Measurements from ENCODE around the gene MT1G. TPM values are rescaled to one million over a fixed set of nuclear protein-coding genes. Genes with fewer than 3 reads are reported as not detected.

The MT1G gene
- total RNA-seq (2022; extraction: Qiagen RNA extraction), result not detected in 5 replicates

GRCh38 chr16:56667581-56668571, at the start of gene MT1G:
MT1G (minus strand) TSS chr16:56668065; CDS start chr16:56667993, 72 bp downstream.

DNA sequence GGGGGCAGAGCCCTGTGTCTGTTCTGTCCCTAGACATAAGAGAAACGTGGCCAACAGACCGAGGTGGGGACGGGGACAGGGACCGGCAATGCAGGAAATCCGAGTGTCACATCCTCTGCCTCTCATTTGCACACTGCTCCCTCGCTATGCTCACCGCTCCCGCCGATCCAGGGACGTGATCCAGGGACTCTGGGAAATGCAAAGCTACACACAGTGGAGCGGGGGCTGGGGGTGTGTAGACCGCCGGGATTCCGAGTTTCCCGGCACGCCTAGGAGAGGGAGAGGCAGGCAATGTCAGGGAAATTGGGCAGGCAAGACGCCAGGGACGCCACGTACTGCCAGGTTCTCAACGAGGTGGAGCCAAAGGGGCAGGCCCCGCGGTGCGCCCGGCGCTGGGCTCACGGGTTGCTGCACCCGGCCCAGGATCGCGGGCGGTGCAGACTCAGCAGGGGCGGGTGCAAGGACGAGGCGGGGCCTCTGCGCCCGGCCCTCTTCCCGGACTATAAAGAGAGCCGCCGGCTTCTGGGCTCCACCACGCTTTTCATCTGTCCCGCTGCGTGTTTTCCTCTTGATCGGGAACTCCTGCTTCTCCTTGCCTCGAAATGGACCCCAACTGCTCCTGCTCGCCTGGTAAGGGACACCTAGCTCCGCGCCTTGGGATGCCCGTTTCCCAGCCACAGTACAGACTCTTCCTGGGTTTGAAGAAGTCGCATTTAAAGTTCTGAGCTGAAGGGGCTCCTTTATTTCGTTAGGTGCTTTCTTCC, 14.3 kb upstream of the MT1G start, which contains the start of gene MT1X:
Gene MT1X, plus strand, starts transcription at position 532 of the 764 bp plus-strand sequence. Its CDS starts 71 bp downstream, at position 603.

DNA sequence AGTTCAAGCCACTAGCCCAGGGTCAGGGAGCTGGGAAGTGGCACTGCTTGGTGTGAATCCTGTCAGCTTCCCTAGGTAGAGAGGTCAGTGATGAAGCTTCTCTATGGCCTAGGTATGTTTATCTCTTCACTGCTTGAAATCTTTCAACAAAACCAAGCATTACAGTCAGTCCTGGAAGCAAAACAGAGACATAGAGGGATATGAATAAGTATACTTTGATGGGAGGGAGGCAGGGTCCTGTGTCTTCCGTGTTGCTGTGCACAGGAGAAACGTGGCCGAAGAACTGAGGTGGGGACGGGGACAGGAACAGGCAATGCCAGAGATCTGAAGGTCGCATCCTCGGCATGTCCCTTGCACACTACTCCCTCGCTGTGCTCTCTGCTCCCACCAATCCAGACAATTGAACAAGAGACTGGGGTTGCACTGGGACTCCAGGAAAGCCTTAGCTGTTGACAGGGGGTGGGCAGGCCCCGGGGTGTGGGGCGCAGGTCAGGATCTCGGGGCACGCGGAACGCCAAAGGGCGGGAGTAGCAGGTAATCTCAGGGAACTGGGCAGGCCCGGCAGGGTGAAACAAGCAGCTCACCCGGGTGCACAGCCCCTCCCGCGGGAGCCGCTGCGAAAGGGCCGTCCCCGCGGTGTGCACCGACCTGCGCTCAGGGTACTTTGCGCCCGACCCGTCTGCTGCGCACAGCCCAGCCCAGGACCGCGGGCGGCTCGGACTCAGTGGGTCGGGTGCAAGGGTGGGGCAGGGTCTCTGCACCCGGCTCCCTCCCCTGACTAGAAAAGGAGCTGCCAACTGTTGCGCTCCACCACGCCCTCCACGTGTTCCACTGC, 1.4 kb upstream of the MT1G start, which contains the start of gene MT1H:
Gene MT1H, plus strand, starts transcription at position 810 of the 835 bp plus-strand sequence. CDS start 71 bp downstream, outside the sequence.

GRCh38 chr16:56657555-56658326, 10.1 kb downstream of the MT1G start, which contains the start of gene MT1F:
MT1F (plus strand) TSS chr16:56657959; CDS start chr16:56658059, 100 bp downstream.

DNA sequence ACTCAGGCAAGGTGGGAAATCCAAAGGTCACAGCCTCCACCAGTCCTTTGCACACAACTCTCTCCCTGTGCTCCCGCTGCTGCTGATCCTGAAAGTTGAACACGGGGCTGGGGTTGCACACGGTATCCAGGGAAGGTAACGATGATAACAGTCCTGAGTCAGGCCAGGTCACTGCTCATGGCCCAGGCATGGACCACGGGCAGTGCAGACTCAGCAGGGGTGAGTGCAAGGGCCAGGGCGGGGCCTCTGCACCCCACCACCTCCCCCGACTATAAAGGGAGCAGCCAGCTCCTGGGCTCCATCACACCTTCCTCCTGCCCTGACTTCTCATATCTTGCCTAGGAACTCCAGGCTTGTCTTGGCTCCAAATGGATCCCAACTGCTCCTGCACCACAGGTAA, 16.3 kb downstream of the MT1G start, which contains the start of gene MT1B:
Gene MT1B, plus strand, starts transcription at position 301 of the 400 bp plus-strand sequence. Its CDS starts 68 bp downstream, at position 369.

GRCh38 chr16:56637814-56638750, 29.8 kb downstream of the MT1G start, which contains the start of gene MT1A:
MT1A (plus strand) TSS chr16:56638666; CDS start chr16:56638739, 73 bp downstream.

DNA sequence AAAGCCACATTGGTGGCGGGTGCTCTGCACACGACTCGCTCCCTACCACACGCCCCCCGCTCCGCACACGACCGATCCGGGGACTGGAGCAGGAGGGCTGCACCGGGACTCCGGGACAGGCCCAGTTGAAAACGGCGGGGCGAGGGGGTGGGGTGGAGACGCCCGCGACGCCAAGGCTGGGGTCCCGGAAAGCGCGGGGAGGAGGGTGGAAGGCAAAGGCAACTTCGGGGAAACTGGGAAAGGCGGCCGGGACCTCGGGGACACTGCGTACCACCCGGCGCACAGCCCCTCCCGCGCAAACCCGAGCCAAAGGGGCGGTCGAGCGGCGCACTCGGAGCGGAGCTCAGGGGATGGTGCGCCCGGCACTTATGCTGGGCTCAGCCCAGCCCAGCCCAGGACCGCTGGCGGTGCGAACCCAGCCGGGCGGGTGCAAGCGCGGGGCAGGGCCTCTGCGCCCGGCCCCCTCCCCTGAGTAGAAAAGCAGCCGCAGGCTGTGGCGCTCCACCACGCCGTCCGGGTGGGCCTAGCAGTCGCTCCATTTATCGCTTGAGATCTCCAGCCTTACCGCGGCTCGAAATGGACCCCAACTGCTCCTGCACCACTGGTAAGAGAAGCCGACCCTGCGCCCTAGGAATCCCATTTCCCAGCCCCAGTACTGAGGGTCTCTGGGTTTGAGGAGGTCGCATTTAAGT, 35.6 kb downstream of the MT1G start, which contains the start of gene MT1M:
Gene MT1M, plus strand, starts transcription at position 504 of the 692 bp plus-strand sequence. Its CDS starts 73 bp downstream, at position 577.

GRCh38 chr16:56625140-56625942, 42.5 kb downstream of the MT1G start, which contains the start of gene MT1E:
MT1E (plus strand) TSS chr16:56625781; CDS start chr16:56625852, 71 bp downstream.

Other genes with a start within 250 kb of the MT1G start
- 60.1 to 73.6 TPM (median 67.2 TPM) in 5 replicates for gene AMFR, start 242.5 kb downstream of the MT1G start, total RNA-seq (2022; extraction: Qiagen RNA extraction)
- 99.1 to 127 TPM (median 121 TPM) in 5 replicates for gene NUDT21, start 216.7 kb downstream of the MT1G start, total RNA-seq (2022; extraction: Qiagen RNA extraction)
- gene OGFOD1, start 216.5 kb downstream of the MT1G start, total RNA-seq (2022; extraction: Qiagen RNA extraction), result 66.1 to 90.4 TPM (median 77.6 TPM) in 5 replicates
- 16.4 to 24.9 TPM (median 21.6 TPM) in 5 replicates for gene BBS2, start 148.0 kb downstream of the MT1G start, total RNA-seq (2022; extraction: Qiagen RNA extraction)
- gene MT4, start 103.0 kb downstream of the MT1G start, total RNA-seq (2022; extraction: Qiagen RNA extraction), result not detected in 5 replicates
- 0.29 to 0.64 TPM (median 0.48 TPM) in 3 of 5 replicates, not detected in the others for gene MT3, start 78.5 kb downstream of the MT1G start, total RNA-seq (2022; extraction: Qiagen RNA extraction)
- 1,681 to 2,830 TPM (median 2,314 TPM) in 5 replicates for gene MT2A, start 59.5 kb downstream of the MT1G start, total RNA-seq (2022; extraction: Qiagen RNA extraction)
- not detected in 5 replicates for gene MT1E, start 42.3 kb downstream of the MT1G start, total RNA-seq (2022; extraction: Qiagen RNA extraction)
- not detected in 5 replicates for gene MT1M, start 35.4 kb downstream of the MT1G start, total RNA-seq (2022; extraction: Qiagen RNA extraction)
- 20.9 to 34.1 TPM (median 28.8 TPM) in 5 replicates for gene MT1A, start 29.4 kb downstream of the MT1G start, total RNA-seq (2022; extraction: Qiagen RNA extraction)
- 0.54 to 0.70 TPM (median 0.61 TPM) in 3 of 5 replicates, not detected in the others for gene MT1B, start 16.2 kb downstream of the MT1G start, total RNA-seq (2022; extraction: Qiagen RNA extraction)
- 17.4 to 29.3 TPM (median 19.9 TPM) in 5 replicates for gene MT1F, start 10.1 kb downstream of the MT1G start, total RNA-seq (2022; extraction: Qiagen RNA extraction)
- gene MT1H, start 1.7 kb upstream of the MT1G start, total RNA-seq (2022; extraction: Qiagen RNA extraction), result not detected in 5 replicates
- gene MT1X, start 14.4 kb upstream of the MT1G start, total RNA-seq (2022; extraction: Qiagen RNA extraction), result 443 to 894 TPM (median 703 TPM) in 5 replicates
- 87.9 to 108 TPM (median 101 TPM) in 5 replicates for gene NUP93, start 62.1 kb upstream of the MT1G start, total RNA-seq (2022; extraction: Qiagen RNA extraction)
- gene SLC12A3, start 197.1 kb upstream of the MT1G start, total RNA-seq (2022; extraction: Qiagen RNA extraction), result not detected in 5 replicates

Measured in A549 treated with Mapracorat at 1 μM for 4 hours (cell line).